WI38 (cell line): ENCODE measurements around the gene IL18.
"Not testable (repeated sequence)": the region's sequence is repeated elsewhere in the genome, so short reads cannot be mapped to it uniquely, and the experiment has no call there.

Source experiments
- H3K4me3 ChIP-seq: 2 replicates; pipeline ENCODE4 v1.5.1; 2011; ENCODE audit warnings: low read depth, mild to moderate bottlenecking, control low read depth, low read length
- CTCF ChIP-seq: IDR thresholded peaks from 2 replicates; pipeline ENCODE4 v1.5.1; 2012; ENCODE audit warnings: low read depth, mild to moderate bottlenecking, control low read depth, low read length

IL18 gene

DNA sequence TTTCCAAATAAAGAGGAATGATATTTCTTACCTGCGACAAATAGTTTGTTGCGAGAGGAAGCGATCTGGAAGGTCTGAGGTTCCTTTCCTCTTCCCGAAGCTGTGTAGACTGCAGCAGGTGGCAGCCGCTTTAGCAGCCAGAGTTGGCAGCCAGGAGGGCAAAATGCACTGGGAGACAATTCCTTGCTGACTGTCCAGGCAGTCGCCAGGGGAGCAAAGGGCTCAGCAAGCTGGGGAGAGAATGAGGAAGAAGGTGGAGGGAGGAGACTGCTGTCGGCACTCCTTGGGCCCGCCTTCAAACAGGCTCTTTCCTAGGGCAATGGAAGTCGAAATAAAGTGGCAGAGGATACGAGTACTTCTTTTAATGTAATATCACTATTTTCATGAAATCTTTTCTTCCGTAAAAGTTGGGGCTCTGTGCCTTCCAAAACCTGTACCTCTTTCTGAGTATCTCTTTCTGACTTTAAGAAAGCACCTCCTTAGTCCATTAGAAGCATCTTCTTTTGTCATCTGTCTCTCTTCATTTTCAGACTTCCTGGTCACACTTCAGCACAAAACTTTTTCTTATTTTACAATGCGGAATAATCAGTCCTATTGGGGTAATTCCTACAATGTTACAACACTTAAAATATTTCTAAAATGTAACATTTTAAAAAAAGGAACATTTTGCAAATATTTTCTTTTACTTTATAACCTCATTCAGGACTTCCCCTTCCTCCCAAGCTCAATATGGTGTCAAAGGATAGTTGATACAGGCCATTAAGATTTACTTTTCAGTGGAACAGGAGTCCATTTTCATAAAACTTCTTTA lies at the start of gene IL18:
Gene IL18 (minus strand): TSS at position 220 of the 811 bp plus-strand sequence. CDS start 9,041 bp downstream, outside the sequence.
- no peak within 1 kb of the TSS for H3K4me3 ChIP-seq
- no peak for TF ChIP-seq CTCF

GRCh38 chr11:112212710-112213109 lies 48.8 kb upstream of the IL18 start:
- TF ChIP-seq CTCF, result no peak

DNA sequence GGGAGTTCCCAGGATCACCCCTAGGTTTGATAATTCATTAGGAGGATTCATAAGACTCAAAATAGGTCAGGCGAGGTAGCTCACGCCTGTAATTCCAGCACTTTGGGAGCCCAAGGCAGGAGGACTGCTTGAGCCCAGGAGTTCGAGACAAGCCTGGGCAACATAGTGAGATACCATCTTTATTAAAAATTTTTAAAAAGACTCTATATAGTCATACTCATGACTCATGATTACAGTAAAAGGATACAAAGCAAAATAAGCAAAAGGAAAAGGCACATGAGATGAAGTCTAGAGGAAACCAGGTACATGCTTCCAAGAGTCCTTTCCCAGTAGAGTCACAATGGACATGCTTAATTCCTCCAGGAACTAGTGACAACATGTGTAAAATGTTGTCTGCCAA lies 48.4 kb upstream of the IL18 start:
- H3K4me3 ChIP-seq, result no peak overlapping the region
- TF ChIP-seq CTCF, result no peak

More at GRCh38 chr11:112212710-112213109, 48.8 kb upstream of the IL18 start:
- no peak overlapping the region for H3K4me3 ChIP-seq

GRCh38 chr11:112211536-112211935 lies 47.6 kb upstream of the IL18 start:
- no peak for TF ChIP-seq CTCF

GRCh38 chr11:112210890-112211289 lies 47.0 kb upstream of the IL18 start:
- no peak overlapping the region for H3K4me3 ChIP-seq
- no peak for TF ChIP-seq CTCF

More at GRCh38 chr11:112211536-112211935, 47.6 kb upstream of the IL18 start:
- H3K4me3 ChIP-seq, result no peak overlapping the region

GRCh38 chr11:112206071-112206470 lies 42.2 kb upstream of the IL18 start:
- no peak for TF ChIP-seq CTCF

DNA sequence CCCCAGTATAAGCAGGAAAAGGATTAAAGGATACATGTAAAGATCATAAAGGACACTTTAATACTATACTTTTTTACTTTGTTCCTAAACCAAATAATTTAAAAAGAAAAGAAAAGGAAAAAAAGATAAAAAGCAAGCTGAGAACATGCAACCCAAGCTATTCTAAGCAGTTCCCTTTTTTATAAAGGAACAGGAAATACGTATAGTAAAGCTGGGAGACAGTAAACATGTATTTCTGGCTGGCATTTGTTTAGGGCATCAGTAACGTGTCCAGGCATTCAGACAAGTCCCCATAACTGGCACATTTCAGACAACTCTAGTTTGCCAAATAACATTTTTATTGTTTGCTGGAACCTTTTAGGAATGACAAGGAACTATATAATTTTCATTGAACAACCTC lies 36.4 kb upstream of the IL18 start:
- no peak for TF ChIP-seq CTCF

More at GRCh38 chr11:112206071-112206470, 42.2 kb upstream of the IL18 start:
- no peak overlapping the region for H3K4me3 ChIP-seq

DNA sequence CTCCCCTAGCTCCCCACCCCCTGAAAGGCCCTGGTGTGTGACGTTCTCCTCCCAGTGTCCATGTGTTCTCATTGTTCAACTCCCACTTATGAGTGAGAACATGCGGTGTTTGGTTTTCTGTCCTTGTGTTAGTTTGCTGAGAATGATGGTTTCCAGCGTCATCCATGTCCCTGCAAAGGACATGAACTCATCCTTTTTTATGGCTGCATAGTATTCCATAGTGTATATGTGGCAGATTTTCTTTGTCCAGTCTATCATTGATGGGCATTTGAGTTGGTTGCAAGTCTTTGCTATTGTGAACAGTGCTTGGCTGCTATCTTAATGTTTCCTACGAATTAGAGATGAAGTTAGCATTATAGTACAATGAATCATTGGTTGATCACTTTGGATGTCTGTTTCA lies 35.2 kb upstream of the IL18 start:
- H3K4me3 ChIP-seq, result not testable (repeated sequence)

More for the DNA sequence above, 36.4 kb upstream of the IL18 start:
- no peak overlapping the region for H3K4me3 ChIP-seq
